ENCODE results near the gene PFKFB3. TPM values are rescaled to one million over a fixed set of nuclear protein-coding genes. Genes with fewer than 3 reads are reported as not detected.
A peak's percentile ranks its signal among the peaks of the same experiment; 100 is the strongest.

The PFKFB3 gene
- total and polyA plus RNA-seq, 2 of the 4 experiments (the other 2 are of a cell fraction), result 34.1 to 45.5 TPM

DNA sequence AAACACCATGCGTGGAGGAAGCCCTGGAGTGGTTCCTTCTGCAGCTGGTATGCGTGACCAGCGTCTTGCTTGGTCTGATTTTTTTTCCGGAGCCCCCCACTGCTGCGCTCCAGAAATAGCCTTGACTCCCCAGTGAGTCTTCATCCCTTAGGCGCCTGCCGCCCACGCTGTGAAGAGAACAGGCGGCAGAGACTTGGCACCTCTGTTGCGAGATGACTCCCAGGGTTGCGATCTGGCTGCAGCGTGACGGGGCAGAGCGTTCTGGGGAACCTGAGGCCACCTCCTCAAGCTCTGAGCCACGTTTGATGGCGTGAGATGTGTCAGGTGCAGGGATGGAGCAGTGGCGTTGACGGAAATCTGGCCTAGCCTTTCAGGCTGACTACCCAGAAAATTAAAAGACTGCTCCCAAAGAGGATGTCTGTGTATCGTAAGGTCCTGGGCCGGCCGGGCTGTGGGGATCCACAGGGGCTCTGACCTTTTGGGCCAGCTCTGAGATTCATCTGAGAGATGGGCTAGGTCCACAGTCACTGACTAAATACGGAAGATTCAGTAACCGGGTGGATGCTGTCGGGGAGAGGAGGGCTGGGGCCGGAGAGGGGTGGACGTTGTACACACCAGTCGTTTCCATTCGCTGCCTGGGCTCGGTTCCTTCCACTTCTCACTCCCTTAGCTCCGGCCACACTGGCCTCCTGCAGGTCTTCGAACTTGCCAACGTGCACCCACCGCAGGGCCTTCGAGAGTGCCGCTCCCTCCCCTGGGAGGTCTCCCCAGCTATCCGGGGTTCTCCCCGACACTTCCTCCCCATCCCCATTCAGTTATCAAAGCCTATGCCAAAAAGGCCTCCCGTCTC lies 33.8 kb downstream of the PFKFB3 start (continued):
- TF ChIP-seq, protein P1, sequence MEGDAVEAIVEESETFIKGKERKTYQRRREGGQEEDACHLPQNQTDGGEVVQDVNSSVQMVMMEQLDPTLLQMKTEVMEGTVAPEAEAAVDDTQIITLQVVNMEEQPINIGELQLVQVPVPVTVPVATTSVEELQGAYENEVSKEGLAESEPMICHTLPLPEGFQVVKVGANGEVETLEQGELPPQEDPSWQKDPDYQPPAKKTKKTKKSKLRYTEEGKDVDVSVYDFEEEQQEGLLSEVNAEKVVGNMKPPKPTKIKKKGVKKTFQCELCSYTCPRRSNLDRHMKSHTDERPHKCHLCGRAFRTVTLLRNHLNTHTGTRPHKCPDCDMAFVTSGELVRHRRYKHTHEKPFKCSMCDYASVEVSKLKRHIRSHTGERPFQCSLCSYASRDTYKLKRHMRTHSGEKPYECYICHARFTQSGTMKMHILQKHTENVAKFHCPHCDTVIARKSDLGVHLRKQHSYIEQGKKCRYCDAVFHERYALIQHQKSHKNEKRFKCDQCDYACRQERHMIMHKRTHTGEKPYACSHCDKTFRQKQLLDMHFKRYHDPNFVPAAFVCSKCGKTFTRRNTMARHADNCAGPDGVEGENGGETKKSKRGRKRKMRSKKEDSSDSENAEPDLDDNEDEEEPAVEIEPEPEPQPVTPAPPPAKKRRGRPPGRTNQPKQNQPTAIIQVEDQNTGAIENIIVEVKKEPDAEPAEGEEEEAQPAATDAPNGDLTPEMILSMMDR (conservative IDR thresholded peaks at IDR 0.05; ENCODE audit: low read depth, low read length), result no peak

DNA sequence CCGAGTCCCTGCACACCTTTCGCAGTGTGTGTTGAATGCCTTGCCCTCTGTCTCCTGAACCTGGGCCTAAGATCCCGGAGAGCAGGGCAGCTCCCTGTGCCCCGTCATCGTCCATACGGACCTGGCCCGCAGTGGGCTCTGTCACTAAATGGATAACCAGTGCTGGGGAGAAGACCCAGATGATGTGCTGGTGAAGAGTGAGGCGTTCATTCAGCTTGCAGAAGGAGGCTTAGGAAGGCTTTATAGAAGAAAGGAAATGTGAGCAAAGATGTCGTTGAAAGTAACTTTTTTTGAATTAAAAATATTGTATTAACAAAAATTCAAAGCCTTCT lies 34.4 kb downstream of the PFKFB3 start:
- POLR2A ChIA-PET (ENCODE audit: unreplicated experiment), result interaction anchor here (0.7 kb wide), 1 partner anchor 162 kb away, joined by 4 read pairs; no protein-coding TSS in a partner anchor
- in situ Hi-C loops (cut with MboI; ENCODE audit: low sequenced_read_pairs), result loop anchor here (25.0 kb wide), 1 partner anchor 500 kb away; no protein-coding TSS in a partner anchor
- Histone ChIP-seq H2BK20ac (ENCODE audit: low read depth, low read length) (no peak overlapping the region; the same call in 1 of the 2 replicates), H3K14ac (replicated peaks; ENCODE audit: low read depth, low read length) (no peak overlapping the region), H3K9me3 (ENCODE audit: control insufficient read depth, insufficient read depth, low read length) (no peaks in the 10 kb centered on the region), H2AK5ac (ENCODE audit: low read depth, low read length) (no peak overlapping the region), H3K4me3 (ENCODE audit: insufficient read depth, low read depth, low read length) (no peak overlapping the region), H2BK5ac (ENCODE audit: low read depth, low read length, poor library complexity, severe bottlenecking) (peak overlapping the region; percentile 27), H4K5ac (ENCODE audit: low read depth, low read length) (no peak overlapping the region), H2AK9ac (replicated peaks; ENCODE audit: low read depth, low read length, poor library complexity) (no peak overlapping the region), H3K9me1 (ENCODE audit: insufficient read depth, low read length) (peaks cover 10% of the 10 kb centered on the region), H2BK15ac (ENCODE audit: low read depth, low read length) (no peak overlapping the region), H3K9ac (ENCODE audit: low read depth, low read length) (no peak overlapping the region), H4K20me1 (ENCODE audit: insufficient read depth, low read length) (peaks cover 13% of the 10 kb centered on the region), H2AFZ (replicated peaks; ENCODE audit: low read length, poor library complexity) (no peak overlapping the region), H3K27me3 (ENCODE audit: control insufficient read depth, insufficient read depth, low read length) (no peaks in the 10 kb centered on the region), H3K56ac (ENCODE audit: extremely low read depth, insufficient read depth, low read length) (no peak overlapping the region), H3K79me1 (ENCODE audit: low read depth in 1 of 2, low read length in 2 of 2) (peaks cover 2 to 47% of the 10 kb centered on the region in 2 experiments; a peak in 3 of 4 replicates), H4K8ac (ENCODE audit: low read depth in 2 of 2, low read length in 2 of 2) (no peak overlapping the region; a peak in 1 of 4 replicates), H3K4me1 (ENCODE audit: control insufficient read depth, insufficient read depth, low read length) (peaks cover 7% of the 10 kb centered on the region), H3K18ac (ENCODE audit: low read depth, low read length) (no peak overlapping the region), H3K4ac (ENCODE audit: low read depth, low read length) (0 out of 2 replicates have a peak overlapping the region, but pooled peaks have one; percentile 7), H4K91ac (ENCODE audit: insufficient read depth, low read depth, low read length) (no peak overlapping the region), H3K4me2 (ENCODE audit: low read depth, low read length) (no peak overlapping the region), H3K23ac (ENCODE audit: low read depth, low read length) (no peak overlapping the region), H2BK120ac (ENCODE audit: low read depth, low read length) (no peak overlapping the region), H3K27ac (ENCODE audit: insufficient read depth, low read length) (peak overlapping the region; percentile 35; the same call in 1 of the 2 replicates), H3K36me3 (ENCODE audit: control insufficient read depth, insufficient read depth, low read length) (peaks cover 41% of the 10 kb centered on the region)
- CTCF ChIA-PET, result interaction anchor here (1.2 kb wide), 1 partner anchor 164 kb away, joined by 3 read pairs; no protein-coding TSS in a partner anchor
- dilution Hi-C loops (cut with HindIII; ENCODE audit: low sequenced_read_pairs, unreplicated experiment), result no loop called here
- intact Hi-C loops (cut with micrococcal nuclease), result no loop called here
- no TSS peak for BruUV-seq (replicated peaks)
- 91% methylated on average over 4 of the region's 9 CpGs; no CpG with 5 or more reads in 1 of the 2 experiments for WGBS, 2 experiments (ENCODE audit: extremely low coverage in 2 of 2, insufficient read length in 1 of 2)
- ATAC-seq (ENCODE audit: low read depth) (no peak), DNase-seq (no peak)
- TF ChIP-seq BHLHE40 (IDR thresholded peaks at IDR 0.05; ENCODE audit: low read depth, low read length), result no peak
